SK-N-SH treated with all-trans-retinoic acid at 6 μM for 48 hours (cell line): ENCODE measurements around the gene RPLP1.

ENCODE experiments used
- ATAC-seq: fragments of 200-7000 bp; cut with Tn5 transposase; 3 replicates; pipeline ENCODE4 v1.9.1; 2020; ENCODE audit warnings: mild to moderate bottlenecking, moderate library complexity
- ARNTL ChIP-seq: fragments of 450-650 bp; formaldehyde crosslinking; IDR thresholded peaks from 2 replicates; pipeline ENCODE4 v1.5.0; 2020; ENCODE audit warnings: low read depth, mild to moderate bottlenecking, moderate library complexity, borderline replicate concordance
- BACH2 ChIP-seq: fragments of 250-450 bp; sonication (Bioruptor Pico); IDR thresholded peaks from 2 replicates; pipeline ENCODE4 v1.9.0; 2021; ENCODE audit warnings: mild to moderate bottlenecking, borderline replicate concordance
- CSDC2 ChIP-seq: fragments of 250-450 bp; sonication (Bioruptor Pico); IDR thresholded peaks from 2 replicates; pipeline ENCODE4 v1.5.0; 2020; ENCODE audit warnings: mild to moderate bottlenecking, moderate library complexity
- CSRNP3 ChIP-seq: fragments of 250-450 bp; sonication (Bioruptor Pico); IDR thresholded peaks from 2 replicates; pipeline ENCODE4 v1.5.1; 2021; ENCODE audit warnings: mild to moderate bottlenecking, moderate library complexity
- ESRRG ChIP-seq: fragments of 250-450 bp; sonication (Bioruptor Pico); IDR thresholded peaks from 2 replicates; pipeline ENCODE4 v1.6.1; 2021; ENCODE audit warnings: mild to moderate bottlenecking
- GLIS3 ChIP-seq: fragments of 250-450 bp; sonication (Bioruptor Pico); IDR thresholded peaks from 2 replicates; pipeline ENCODE4 v1.5.0; 2020; ENCODE audit warnings: mild to moderate bottlenecking, moderate library complexity
- ISL1 ChIP-seq: fragments of 250-450 bp; sonication (Bioruptor Pico); IDR thresholded peaks from 2 replicates; pipeline ENCODE4 v2.1.2; 2022; ENCODE audit warnings: mild to moderate bottlenecking, moderate library complexity
- POU6F1 ChIP-seq: fragments of 250-450 bp; sonication (Bioruptor Pico); IDR thresholded peaks from 2 replicates; pipeline ENCODE4 v1.8.0; 2021; ENCODE audit warnings: low read depth, mild to moderate bottlenecking, moderate library complexity, borderline replicate concordance
- SNAI2 ChIP-seq: fragments of 250-450 bp; sonication (Bioruptor Pico); IDR thresholded peaks from 2 replicates; pipeline ENCODE4 v1.5.0; 2020; ENCODE audit warnings: mild to moderate bottlenecking, moderate library complexity
- TCF4 ChIP-seq: fragments of 250-450 bp; sonication (Bioruptor Pico); IDR thresholded peaks from 2 replicates; pipeline ENCODE4 v1.8.0; 2021; ENCODE audit warnings: mild to moderate bottlenecking, moderate library complexity, borderline replicate concordance
- TOX ChIP-seq: fragments of 250-450 bp; sonication (Bioruptor Pico); IDR thresholded peaks from 2 replicates; pipeline ENCODE4 v1.8.0; 2021; ENCODE audit warnings: mild to moderate bottlenecking, moderate library complexity, borderline replicate concordance
- ZC3H10 ChIP-seq: fragments of 250-450 bp; sonication (Bioruptor Pico); IDR thresholded peaks from 2 replicates; pipeline ENCODE4 v1.5.1; 2021; ENCODE audit warnings: mild to moderate bottlenecking, moderate library complexity
- ZFP3 ChIP-seq: fragments of 250-450 bp; sonication (Bioruptor Pico); IDR thresholded peaks from 2 replicates; pipeline ENCODE4 v1.5.0; 2020; ENCODE audit warnings: mild to moderate bottlenecking, moderate library complexity
- ZFP30 ChIP-seq: fragments of 450-650 bp; formaldehyde crosslinking; IDR thresholded peaks from 2 replicates; pipeline ENCODE4 v1.5.0; 2022; ENCODE audit warnings: mild to moderate bottlenecking, moderate library complexity
- ZNF70 ChIP-seq: fragments of 450-650 bp; formaldehyde crosslinking; IDR thresholded peaks from 2 replicates; pipeline ENCODE4 v1.5.0; 2020; ENCODE audit warnings: mild to moderate bottlenecking, moderate library complexity
- ZNF8 ChIP-seq: fragments of 450-650 bp; formaldehyde crosslinking; IDR thresholded peaks from 2 replicates; pipeline ENCODE4 v1.5.0; 2020; ENCODE audit warnings: mild to moderate bottlenecking, moderate library complexity
- TF ChIP-seq, protein P1 (sequence below): fragments of 250-450 bp; sonication (Bioruptor Pico); IDR thresholded peaks from 2 replicates; pipeline ENCODE4 v1.5.1; 2020; ENCODE audit warnings: low read depth, mild to moderate bottlenecking, moderate library complexity
- TF ChIP-seq, protein P2 (sequence below): fragments of 250-450 bp; sonication (Bioruptor Pico); IDR thresholded peaks from 2 replicates; pipeline ENCODE4 v1.5.0; 2020; ENCODE audit warnings: mild to moderate bottlenecking, moderate library complexity
- TF ChIP-seq, protein P3 (sequence below): fragments of 250-450 bp; sonication (Bioruptor Pico); IDR thresholded peaks from 2 replicates; pipeline ENCODE4 v1.8.0; 2020; ENCODE audit warnings: mild to moderate bottlenecking, moderate library complexity, borderline replicate concordance

Gene RPLP1

GRCh38 chr15:69443032-69443611 lies 9.5 kb upstream of the RPLP1 start:
- ATAC-seq = peak; percentile 53
- TF ChIP-seq CSRNP3 (no peak), ZFP30 (CRISPR knock-in tag) (no peak), TOX (CRISPR knock-in tag) (no peak), ZFP3 (CRISPR knock-in tag) (no peak), ZC3H10 (no peak), ISL1 (CRISPR knock-in tag) (no peak), CSDC2 (CRISPR knock-in tag) (no peak), SNAI2 (CRISPR knock-in tag) (no peak), BACH2 (CRISPR knock-in tag) (no peak), TCF4 (no peak), POU6F1 (CRISPR knock-in tag) (no peak), ARNTL (no peak), ZNF70 (CRISPR knock-in tag) (no peak), GLIS3 (CRISPR knock-in tag) (no peak)
- TF ChIP-seq, protein P1, sequence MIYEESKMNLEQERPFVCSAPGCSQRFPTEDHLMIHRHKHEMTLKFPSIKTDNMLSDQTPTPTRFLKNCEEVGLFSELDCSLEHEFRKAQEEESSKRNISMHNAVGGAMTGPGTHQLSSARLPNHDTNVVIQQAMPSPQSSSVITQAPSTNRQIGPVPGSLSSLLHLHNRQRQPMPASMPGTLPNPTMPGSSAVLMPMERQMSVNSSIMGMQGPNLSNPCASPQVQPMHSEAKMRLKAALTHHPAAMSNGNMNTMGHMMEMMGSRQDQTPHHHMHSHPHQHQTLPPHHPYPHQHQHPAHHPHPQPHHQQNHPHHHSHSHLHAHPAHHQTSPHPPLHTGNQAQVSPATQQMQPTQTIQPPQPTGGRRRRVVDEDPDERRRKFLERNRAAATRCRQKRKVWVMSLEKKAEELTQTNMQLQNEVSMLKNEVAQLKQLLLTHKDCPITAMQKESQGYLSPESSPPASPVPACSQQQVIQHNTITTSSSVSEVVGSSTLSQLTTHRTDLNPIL (CRISPR knock-in tag) = no peak

GRCh38 chr15:69444686-69445085 lies 7.9 kb upstream of the RPLP1 start:
- no peak for ATAC-seq
- no peak for TF ChIP-seq ESRRG (CRISPR knock-in tag)
- TF ChIP-seq ZC3H10 = no peak
- TF ChIP-seq, protein P2, sequence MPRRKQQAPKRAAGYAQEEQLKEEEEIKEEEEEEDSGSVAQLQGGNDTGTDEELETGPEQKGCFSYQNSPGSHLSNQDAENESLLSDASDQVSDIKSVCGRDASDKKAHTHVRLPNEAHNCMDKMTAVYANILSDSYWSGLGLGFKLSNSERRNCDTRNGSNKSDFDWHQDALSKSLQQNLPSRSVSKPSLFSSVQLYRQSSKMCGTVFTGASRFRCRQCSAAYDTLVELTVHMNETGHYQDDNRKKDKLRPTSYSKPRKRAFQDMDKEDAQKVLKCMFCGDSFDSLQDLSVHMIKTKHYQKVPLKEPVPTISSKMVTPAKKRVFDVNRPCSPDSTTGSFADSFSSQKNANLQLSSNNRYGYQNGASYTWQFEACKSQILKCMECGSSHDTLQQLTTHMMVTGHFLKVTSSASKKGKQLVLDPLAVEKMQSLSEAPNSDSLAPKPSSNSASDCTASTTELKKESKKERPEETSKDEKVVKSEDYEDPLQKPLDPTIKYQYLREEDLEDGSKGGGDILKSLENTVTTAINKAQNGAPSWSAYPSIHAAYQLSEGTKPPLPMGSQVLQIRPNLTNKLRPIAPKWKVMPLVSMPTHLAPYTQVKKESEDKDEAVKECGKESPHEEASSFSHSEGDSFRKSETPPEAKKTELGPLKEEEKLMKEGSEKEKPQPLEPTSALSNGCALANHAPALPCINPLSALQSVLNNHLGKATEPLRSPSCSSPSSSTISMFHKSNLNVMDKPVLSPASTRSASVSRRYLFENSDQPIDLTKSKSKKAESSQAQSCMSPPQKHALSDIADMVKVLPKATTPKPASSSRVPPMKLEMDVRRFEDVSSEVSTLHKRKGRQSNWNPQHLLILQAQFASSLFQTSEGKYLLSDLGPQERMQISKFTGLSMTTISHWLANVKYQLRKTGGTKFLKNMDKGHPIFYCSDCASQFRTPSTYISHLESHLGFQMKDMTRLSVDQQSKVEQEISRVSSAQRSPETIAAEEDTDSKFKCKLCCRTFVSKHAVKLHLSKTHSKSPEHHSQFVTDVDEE (CRISPR knock-in tag) = no peak

DNA sequence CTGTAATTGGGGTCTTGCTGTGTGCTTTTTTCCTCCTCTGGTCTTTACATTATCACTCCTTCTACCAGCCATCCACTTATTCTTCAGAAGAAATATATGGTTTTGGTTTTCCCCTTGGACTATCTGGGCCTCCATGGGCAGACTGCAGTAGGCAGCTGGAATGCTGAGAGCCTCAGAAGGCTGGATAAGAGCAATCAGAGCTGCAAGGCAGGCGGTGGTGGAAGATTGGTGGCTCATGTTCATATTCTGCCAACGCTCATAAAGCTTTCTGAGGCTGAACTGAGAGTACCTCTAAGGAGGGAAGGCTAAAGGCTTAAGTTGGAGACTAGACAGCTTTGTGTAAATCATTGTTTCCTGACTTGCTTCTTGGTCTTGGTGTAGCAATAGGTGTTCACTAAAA lies 5.7 kb upstream of the RPLP1 start:
- no peak for ATAC-seq
- TF ChIP-seq BACH2 (CRISPR knock-in tag) = no peak
- TF ChIP-seq ISL1 (CRISPR knock-in tag) = no peak
- TF ChIP-seq, protein P3, sequence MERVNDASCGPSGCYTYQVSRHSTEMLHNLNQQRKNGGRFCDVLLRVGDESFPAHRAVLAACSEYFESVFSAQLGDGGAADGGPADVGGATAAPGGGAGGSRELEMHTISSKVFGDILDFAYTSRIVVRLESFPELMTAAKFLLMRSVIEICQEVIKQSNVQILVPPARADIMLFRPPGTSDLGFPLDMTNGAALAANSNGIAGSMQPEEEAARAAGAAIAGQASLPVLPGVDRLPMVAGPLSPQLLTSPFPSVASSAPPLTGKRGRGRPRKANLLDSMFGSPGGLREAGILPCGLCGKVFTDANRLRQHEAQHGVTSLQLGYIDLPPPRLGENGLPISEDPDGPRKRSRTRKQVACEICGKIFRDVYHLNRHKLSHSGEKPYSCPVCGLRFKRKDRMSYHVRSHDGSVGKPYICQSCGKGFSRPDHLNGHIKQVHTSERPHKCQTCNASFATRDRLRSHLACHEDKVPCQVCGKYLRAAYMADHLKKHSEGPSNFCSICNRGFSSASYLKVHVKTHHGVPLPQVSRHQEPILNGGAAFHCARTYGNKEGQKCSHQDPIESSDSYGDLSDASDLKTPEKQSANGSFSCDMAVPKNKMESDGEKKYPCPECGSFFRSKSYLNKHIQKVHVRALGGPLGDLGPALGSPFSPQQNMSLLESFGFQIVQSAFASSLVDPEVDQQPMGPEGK (CRISPR knock-in tag) = no peak
- TF ChIP-seq TCF4 = no peak
- no peak for TF ChIP-seq CSDC2 (CRISPR knock-in tag)
- TF ChIP-seq, protein P1 (CRISPR knock-in tag) = no peak
- TF ChIP-seq, protein P2 (CRISPR knock-in tag) = no peak
- no peak for TF ChIP-seq POU6F1 (CRISPR knock-in tag)
- TF ChIP-seq ARNTL = no peak
- TF ChIP-seq ESRRG (CRISPR knock-in tag) = no peak
- TF ChIP-seq TOX (CRISPR knock-in tag) = no peak
- TF ChIP-seq CSRNP3 = no peak
- no peak for TF ChIP-seq ZNF8 (CRISPR knock-in tag)
